ENCODE results near the gene GDI2. TPM values are rescaled to one million over a fixed set of nuclear protein-coding genes. Genes with fewer than 3 reads are reported as not detected.

GDI2 gene
- total and polyA plus RNA-seq, 4 donors: 64.2 to 300 (median 164) TPM

DNA sequence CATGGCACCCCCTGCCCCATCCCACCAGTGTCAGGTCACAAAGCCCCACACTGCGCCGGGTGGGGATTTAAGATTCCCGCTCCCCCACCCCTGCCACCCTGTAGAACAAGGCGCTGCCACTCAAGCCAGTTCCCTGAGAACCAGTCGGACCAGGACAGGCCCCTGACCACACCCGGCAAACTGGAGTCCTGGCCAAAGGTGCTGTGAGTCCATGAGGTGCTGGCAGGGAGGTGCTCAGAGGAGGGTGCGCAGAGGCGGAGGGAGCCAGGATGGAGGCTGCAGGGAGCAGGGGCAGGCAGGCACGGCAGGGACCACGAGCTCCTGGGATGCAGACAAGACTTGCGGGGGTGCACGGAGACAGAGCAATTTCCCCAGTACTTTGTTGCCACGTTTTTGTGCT lies 19.7 kb upstream of the GDI2 start:
- H3K4me1 ChIP-seq (ENCODE audit: control insufficient read depth in 5 of 5, insufficient read depth in 5 of 5, low read length in 5 of 5): peaks cover 0 to 3% (median 0%) of the 10 kb centered on the region in 5 donors
- TF ChIP-seq, protein P1, sequence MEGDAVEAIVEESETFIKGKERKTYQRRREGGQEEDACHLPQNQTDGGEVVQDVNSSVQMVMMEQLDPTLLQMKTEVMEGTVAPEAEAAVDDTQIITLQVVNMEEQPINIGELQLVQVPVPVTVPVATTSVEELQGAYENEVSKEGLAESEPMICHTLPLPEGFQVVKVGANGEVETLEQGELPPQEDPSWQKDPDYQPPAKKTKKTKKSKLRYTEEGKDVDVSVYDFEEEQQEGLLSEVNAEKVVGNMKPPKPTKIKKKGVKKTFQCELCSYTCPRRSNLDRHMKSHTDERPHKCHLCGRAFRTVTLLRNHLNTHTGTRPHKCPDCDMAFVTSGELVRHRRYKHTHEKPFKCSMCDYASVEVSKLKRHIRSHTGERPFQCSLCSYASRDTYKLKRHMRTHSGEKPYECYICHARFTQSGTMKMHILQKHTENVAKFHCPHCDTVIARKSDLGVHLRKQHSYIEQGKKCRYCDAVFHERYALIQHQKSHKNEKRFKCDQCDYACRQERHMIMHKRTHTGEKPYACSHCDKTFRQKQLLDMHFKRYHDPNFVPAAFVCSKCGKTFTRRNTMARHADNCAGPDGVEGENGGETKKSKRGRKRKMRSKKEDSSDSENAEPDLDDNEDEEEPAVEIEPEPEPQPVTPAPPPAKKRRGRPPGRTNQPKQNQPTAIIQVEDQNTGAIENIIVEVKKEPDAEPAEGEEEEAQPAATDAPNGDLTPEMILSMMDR (IDR thresholded peaks at IDR 0.05; ENCODE audit: control extremely low read depth, extremely low read depth): no peak
- H3K4me3 ChIP-seq: no peak overlapping the region
- DNase-seq: no peak
- no peaks in the 10 kb centered on the region for H3K36me3 ChIP-seq (ENCODE audit: control insufficient read depth in 4 of 4, insufficient read depth in 4 of 4, low read length in 4 of 4)
- no peaks in the 10 kb centered on the region for H3K27me3 ChIP-seq (ENCODE audit: control insufficient read depth in 3 of 3, insufficient read depth in 3 of 3, low read length in 2 of 3)
- ATAC-seq (ENCODE audit: insufficient read depth, low FRiP score): no peak
- H3K27ac ChIP-seq (ENCODE audit: low read depth in 1 of 2, low read length in 1 of 2): no peak overlapping the region
- WGBS, 2 donors: 73 to 76% methylated on average over 13 of the region's 13 CpGs
- H3K9me3 ChIP-seq (ENCODE audit: control insufficient read depth in 4 of 4, insufficient read depth in 3 of 4, low read length in 3 of 4): peaks cover 0 to 2% (median 0%) of the 10 kb centered on the region in 4 donors
- no peak overlapping the region for H3K9ac ChIP-seq (ENCODE audit: insufficient read depth in 1 of 2, low read length in 2 of 2)

DNA sequence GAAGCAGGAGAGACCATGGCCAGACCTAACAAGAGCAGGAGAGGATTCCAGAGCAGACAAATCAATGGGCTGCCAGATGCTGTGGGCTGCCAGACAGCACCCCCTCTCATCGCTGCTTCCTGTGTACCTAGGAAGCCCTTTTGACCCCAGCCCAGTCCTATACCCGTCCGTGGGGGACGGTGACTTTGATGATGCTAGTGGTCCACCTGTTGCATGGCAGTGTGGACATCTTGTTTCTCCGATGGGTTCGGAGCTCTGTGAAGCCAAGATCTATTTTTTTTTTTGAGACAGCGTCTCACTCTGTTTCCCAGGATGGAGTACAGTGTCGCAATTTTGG lies 18.2 kb upstream of the GDI2 start:
- H3K4me1 ChIP-seq (ENCODE audit: control insufficient read depth in 5 of 5, insufficient read depth in 5 of 5, low read length in 5 of 5): peaks cover 0 to 3% (median 0%) of the 10 kb centered on the region in 5 donors
- H3K27ac ChIP-seq (ENCODE audit: low read depth in 1 of 2, low read length in 1 of 2): no peak overlapping the region
- no peak overlapping the region for H3K9ac ChIP-seq (ENCODE audit: insufficient read depth in 1 of 2, low read length in 2 of 2)
- ATAC-seq (ENCODE audit: insufficient read depth, low FRiP score): no peak
- H3K36me3 ChIP-seq (ENCODE audit: control insufficient read depth in 4 of 4, insufficient read depth in 4 of 4, low read length in 4 of 4): no peaks in the 10 kb centered on the region
- peaks cover 0 to 2% (median 0%) of the 10 kb centered on the region in 4 donors for H3K9me3 ChIP-seq (ENCODE audit: control insufficient read depth in 4 of 4, insufficient read depth in 3 of 4, low read length in 3 of 4)
- H3K27me3 ChIP-seq (ENCODE audit: control insufficient read depth in 3 of 3, insufficient read depth in 3 of 3, low read length in 2 of 3): no peaks in the 10 kb centered on the region
- no peak overlapping the region for H3K4me3 ChIP-seq
- no peak for DNase-seq
- whole genome bisulfite sequencing, 2 donors: 92 to 93% methylated on average over 8 of the region's 8 CpGs
- TF ChIP-seq, protein P1 (IDR thresholded peaks at IDR 0.05; ENCODE audit: control extremely low read depth, extremely low read depth): no peak

DNA sequence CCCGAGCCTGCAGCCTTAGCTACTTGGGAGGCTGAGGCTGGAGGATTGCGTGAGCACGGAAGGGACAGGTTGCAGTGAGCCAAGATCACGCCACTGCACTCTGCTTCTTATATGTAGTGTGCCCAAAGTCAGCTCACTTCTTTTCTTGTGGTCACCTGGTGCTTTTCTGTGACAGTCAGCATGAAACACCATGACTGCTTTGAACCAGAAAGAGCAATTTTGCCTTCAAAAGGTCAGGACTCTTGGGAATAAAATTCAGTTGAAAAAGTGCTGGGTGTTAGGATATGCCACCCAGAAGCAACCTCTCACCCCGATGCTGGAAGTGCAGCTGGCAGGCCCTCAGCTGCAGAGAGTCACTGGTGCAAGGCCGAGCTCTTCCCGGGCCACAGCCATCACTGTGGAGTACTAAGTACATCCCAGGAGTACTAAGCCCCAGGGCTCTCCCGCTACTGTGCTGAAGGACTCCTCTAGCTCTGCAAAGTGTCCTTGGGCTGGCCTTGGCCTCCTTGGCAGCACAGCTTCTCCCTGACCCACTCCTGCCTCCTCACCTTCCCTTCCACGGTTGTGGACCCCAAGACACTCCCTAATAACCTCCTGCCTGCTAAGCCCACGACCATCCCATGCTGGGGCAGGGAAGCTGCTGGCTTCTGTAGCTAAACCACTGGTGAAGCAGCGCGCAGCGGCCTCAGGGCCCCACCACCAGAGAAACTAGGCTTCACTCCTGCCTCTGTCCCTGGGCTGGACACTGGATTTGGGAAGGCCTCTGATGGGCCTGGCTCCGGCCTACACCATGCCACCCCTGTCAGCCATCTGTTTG lies 17.6 kb upstream of the GDI2 start:
- ATAC-seq (ENCODE audit: insufficient read depth, low FRiP score) (no peak), DNase-seq (no peak)
- Histone ChIP-seq H3K4me3 (no peak overlapping the region), H3K36me3 (ENCODE audit: control insufficient read depth in 4 of 4, insufficient read depth in 4 of 4, low read length in 4 of 4) (no peaks in the 10 kb centered on the region), H3K27ac (ENCODE audit: low read depth in 1 of 2, low read length in 1 of 2) (no peak overlapping the region), H3K9ac (ENCODE audit: insufficient read depth in 1 of 2, low read length in 2 of 2) (no peak overlapping the region), H3K4me1 (ENCODE audit: control insufficient read depth in 5 of 5, insufficient read depth in 5 of 5, low read length in 5 of 5) (peaks cover 0 to 3% (median 0%) of the 10 kb centered on the region in 5 donors), H3K27me3 (ENCODE audit: control insufficient read depth in 3 of 3, insufficient read depth in 3 of 3, low read length in 2 of 3) (no peaks in the 10 kb centered on the region), H3K9me3 (ENCODE audit: control insufficient read depth in 4 of 4, insufficient read depth in 3 of 4, low read length in 3 of 4) (peaks cover 0 to 2% (median 0%) of the 10 kb centered on the region in 4 donors)
- 89 to 94% methylated on average over 14 of the region's 14 CpGs for WGBS, 2 donors
- TF ChIP-seq, protein P1 (IDR thresholded peaks at IDR 0.05; ENCODE audit: control extremely low read depth, extremely low read depth): no peak
